ENCODE measurements around the gene CTSC.

The CTSC gene

DNA sequence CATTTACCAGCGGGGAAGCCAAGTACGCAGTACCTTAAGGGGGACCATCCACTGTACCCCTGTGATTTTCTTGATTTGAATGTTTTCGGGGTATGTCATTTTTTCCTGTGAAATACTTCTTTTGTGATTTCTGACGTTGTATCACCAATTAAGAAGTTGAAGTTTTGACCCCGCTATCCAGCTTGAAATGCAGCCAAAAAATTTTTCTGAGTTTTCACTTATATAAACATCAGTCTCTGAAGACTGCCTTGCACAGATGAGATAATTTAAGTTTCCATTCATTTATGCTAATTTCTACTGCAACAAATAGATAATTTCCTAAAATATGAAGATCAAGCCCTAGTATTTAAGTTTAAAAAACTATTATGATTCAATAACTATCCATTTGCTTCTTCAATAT lies 20.0 kb downstream of the CTSC start:
- DNase-seq (ENCODE audit: low read depth) = no peak

DNA sequence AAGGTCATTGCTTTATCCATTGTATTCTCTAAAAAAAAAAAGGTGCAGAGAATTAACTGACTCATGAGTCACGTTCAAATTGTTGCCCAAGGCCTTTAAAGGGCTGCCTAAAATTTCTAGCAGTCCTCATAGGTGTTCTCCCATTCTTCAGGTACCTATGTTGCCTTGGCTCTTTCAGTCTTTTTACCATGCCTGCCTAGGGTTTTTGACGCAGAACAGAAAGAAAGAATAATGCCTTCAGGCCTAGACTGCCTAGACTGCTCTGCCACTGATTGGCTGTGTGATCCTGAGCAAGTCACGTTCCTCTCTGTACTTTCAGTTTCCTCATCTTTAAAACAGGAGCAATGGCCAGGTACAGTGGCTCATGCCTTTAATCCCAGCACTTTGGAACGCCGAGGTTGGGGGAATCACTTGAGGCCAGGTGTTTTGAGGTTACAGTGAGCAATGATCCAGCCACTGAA lies 21.5 kb downstream of the CTSC start:
- no peak for DNase-seq (ENCODE audit: low read depth)

DNA sequence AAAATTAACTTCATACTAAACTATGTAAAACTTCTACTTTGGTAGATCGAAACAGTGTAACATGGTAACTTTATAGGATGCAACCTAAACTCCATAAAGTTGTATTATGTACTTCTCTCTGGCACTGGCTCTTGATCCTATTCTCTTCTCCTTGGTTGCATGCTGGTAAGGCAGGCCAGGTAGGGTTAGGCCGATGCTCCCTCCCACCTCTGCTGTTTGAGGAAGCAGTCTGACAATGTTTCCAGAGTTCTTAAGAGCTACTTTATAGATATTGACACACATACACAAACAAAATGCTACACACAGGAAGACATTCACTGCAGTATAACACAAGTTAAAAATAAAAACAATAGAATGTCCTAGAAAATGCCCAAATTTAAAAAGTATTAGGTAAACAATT lies 22.5 kb downstream of the CTSC start:
- no peak for DNase-seq (ENCODE audit: low read depth)

DNA sequence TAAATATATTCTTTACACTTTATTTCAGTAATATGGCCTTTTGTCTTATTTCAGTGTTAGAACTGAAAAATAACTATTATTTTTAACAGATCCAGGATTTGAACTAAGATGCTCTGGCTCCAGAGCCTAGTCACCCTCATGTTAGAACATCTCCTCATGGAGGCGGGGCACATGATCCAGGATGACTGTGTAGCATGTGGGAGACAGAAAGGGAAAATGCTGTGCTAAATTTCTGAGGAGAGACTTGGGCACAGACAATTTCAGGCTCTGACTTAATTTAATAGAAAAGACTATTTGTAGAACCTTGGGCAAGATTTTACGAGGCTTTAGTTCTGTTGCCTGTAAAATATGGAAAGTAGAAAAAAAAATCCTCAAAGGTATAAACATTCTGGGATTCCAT lies 24.1 kb downstream of the CTSC start:
- no peak for DNase-seq (ENCODE audit: low read depth)

DNA sequence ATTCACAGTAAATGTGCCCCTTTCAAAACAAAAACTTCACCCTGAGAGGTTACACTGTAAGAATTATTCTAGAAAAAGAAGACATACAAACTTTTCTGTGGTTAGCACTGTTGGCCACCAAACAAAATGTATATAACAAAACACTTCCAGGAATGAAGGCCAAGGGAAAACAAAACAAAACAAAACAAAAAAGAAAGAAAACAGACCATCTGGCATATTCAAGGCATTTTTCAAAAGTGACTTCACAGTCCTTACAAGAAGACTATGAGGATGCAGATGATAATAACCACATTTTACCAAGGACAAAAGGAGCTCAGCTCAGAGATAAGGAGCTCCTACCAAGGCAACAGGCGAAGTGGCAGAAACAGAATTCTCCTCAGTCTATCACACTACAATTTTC lies 24.9 kb downstream of the CTSC start:
- DNase-seq (ENCODE audit: low read depth) = no peak

DNA sequence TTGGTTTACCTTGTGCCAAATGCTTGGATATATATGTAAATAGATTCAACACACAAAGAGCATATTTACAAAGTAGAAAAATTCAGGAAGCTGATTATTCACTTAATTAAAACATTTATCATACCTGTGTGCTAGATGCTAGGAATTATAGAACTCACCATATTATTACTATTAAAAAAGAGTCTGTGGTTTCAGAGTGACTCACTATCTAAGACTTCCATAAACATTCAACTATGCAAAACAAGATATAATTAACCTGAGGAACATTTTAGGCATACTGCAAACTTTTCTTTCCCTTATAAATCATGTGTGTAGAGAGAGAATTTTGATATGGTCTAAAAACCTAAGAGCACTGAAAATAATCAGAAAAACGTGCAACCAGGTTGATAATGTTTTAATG lies 27.3 kb downstream of the CTSC start:
- no peak for DNase-seq (ENCODE audit: low read depth)

DNA sequence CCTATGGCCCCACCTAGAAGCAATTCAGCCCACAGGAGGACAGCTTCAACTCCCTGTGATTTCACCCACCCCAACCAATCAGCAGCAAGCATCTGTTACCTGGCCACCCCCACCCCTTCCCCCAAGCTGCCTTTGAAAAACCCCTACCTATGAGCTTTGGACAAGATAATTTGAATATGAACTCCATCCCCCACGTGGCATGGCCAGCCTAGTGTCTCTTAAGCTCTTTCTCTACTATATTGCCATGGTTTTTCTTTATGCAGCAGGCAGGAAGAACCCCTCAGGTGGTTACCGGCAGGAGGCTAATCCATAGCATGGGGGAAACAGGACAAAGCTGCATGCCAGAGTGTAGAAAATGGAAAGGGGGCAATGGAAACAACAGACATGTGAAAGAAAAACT lies 29.0 kb downstream of the CTSC start:
- DNase-seq (ENCODE audit: low read depth) = no peak

DNA sequence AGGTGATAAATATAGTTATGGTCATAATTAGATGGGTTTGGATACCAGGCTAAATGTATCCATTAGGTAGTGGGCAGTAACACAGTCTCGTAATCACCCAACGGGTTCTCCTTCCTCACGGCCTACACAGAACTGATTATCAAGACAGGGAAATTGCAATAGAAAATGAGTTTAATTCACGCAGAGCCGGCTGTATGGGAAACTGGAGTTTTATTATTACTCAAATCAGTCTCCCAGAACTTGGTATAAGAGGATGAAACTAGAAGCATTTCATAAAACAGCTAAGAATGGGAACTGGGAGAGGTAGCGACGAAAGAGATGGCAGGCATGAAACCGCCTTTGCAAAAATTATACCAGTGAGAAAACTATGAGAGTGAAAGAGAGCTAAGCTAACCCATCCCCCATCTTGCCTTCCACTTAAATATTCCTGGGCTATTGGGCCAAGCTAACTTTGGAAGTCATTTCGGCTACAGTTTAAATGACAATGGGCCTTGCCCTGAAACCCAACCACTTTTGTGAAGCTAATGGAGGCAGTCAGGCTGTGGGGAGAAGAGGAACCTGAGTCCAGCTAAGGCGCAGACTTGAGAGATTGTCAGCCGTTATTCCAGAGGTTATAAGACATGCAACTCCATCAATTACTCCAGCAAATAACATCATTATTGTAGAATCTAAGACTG lies 29.6 kb downstream of the CTSC start:
- no peak for DNase-seq (ENCODE audit: low read depth)

DNA sequence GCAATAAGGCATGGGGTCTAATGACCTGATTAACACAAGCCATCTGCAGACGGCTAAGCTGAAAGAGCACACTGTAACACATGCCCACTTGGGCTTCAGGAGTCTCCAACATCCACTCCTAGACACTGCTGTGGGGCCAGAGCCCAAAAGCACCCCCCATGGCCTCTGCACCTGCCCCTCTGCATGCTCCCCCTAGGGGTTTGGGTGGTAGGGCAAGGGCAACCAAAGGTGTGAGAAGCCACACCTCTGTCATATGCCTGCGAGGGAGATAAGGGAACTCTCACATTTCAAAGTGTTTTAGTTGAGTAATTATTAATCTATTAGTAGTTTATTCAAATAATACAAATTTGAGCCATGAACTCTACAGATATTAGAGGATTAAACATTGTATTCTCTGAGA lies 30.8 kb downstream of the CTSC start:
- no peak for DNase-seq (ENCODE audit: low read depth)

DNA sequence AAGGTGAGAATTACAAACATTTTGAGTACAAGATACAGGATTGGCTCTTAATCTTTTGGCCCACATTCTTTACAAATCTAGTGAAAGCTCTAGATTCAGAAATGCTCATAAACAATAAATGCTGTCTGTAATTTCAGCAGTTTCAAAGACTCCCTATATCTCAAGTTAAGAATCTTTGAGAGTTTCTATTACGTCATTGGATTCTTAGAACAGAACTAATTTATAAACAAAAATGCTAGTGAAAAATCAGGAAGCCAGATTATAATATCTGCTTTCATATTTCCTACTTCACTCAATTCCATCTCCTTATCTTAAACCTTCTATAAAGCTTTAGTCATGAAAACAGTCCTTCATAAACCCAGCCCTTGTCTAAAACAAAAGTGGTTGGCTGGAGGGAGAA lies 32.1 kb downstream of the CTSC start:
- no peak for DNase-seq (ENCODE audit: low read depth)

DNA sequence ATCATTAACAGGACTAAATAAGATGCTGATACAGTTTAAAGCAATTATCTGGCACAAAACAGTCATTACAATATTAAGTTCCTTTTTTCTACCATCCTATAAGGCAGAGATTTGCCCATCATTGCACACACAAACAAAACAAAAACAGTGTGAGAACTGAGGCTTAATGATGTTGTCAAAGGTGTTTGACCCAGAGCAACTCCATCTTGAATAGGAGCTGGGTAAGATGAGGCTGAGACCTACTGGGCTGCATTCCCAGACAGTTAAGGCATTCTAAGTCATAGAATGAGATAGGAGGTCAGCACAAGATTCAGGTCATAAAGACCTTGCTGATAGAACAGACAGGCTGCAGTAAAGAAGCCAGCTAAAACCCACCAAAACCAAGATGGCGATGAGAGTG lies 33.2 kb downstream of the CTSC start:
- DNase-seq (ENCODE audit: low read depth) = no peak

DNA sequence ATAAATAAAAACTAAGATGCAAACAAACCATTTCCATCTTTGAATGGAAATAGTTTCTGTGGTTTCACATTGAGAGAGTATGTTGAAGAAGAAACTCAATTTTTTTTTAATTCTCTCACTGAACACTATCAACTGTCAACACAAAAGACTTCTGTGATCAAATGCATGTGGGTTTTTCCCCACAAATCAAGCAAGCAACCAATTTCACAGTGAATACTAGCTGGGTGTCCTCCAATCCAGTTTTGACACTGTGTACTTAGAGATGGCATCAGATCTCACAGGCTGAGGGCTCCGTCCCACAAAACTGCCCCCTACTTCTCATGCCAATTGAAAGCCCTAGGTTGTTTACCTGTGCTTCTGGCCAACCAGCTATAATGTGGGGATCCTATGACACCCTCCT lies 34.5 kb downstream of the CTSC start:
- no peak for DNase-seq (ENCODE audit: low read depth)

DNA sequence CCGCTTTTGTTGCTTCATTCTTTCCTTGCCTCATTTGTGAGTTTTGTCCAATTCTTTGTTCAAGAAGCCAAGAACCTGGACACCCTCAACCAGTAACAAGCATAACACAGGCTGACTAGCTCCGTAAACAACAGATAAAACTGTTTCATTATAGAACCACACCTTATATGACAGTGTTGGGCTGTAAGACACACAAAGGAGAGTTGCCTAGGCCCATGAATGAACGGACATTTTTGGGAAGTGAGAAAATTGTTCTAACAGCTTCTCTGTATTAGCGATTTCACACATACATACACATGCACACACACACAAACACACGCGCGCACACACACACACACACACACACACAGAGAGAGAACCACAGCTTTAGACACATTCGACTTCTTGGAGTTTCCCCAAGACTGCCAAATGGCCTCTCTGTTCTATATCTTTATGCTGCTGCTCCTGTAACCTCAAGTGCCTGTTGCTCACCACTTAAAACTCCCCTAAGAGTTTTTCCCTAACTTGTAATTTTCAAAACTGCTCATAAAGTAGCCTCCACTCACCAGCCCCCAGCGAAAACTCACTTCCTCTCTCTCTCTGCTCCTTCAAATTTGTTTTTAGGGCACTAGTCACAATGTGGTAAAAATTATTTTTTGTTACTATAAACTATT lies 35.9 kb downstream of the CTSC start:
- no peak for DNase-seq (ENCODE audit: low read depth)

DNA sequence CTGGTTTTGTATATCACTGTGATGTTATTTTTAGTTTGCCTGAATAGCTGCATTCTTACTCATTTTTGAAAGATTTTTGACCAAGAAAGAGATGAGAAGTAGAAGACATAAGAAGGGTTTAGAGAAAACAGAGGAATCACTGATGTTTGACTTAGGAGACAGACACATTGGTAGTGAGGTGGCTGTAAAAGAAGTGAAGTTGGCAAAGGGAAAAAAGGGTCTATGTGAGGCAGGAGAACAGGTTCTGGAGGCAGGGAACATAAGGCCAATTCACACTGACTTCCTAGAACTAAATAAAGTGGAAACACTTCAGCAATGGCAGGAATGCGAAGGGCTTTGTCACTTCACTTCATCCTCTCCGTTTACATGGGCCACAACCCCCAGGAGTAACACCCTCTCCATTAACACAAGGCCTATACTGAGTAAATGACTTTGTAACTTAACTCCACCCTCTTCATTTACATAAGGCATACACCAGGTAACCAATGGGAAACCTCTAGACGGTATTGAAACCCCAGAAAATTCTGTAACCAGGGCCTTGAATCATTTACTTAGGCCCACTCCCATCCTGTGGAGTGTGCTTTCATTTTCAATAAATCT lies 36.5 kb downstream of the CTSC start:
- DNase-seq (ENCODE audit: low read depth) = no peak

DNA sequence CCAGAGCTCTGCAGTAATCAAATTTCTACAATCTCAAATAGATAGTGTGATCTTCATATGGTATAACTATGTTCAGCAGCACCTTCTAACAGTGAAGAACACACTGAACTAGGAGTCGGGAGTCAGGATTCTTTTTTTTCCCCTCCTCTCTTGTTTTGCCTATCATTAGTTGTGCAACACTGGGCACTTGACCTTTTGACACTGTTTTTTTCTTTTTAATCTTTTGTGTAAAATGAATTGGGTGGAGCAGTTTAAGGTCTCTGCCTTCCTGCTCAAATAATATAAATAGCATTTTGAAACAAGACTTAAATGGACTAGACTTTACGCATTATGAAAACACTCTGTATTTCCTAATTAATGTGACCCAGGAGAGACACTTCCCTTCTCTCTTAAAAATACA lies 39.7 kb downstream of the CTSC start:
- no peak for DNase-seq (ENCODE audit: low read depth)

DNA sequence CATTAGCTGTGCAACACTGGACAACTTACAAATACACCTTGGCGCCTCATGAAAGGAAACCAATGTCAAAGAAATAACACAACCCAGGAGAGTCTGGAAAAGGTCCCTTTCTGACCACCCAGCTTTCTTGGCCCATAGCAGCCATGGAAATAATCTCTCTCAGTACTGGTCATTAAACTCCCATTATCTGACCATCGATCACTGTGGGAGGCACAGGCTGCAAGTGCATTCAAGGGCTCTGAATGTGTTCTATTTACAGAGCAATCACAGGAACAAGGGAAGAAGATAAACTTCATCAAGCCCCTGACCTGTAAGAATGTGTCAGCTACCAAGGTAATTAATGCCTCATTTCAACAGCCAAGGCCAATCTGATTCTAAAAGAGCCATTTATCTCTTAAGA lies 40.1 kb downstream of the CTSC start:
- DNase-seq (ENCODE audit: low read depth) = no peak

DNA sequence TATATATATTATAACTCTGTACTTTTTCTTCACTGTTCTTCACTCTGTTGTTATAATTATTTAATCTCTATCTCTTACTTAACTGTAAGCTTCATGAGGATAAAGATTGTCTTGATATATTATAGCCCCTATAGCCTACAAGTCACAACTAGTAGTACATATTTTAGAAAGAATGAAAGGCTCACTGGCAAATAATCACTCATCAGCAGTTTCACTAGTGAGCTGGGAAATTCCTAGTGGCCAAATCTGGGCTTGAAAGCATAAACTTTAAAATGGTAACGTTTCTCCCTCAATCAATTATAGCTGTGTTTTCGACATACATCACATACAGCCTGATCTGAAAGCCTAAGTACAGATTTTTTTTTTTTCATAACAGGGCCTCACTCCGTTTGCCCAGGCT lies 42.5 kb downstream of the CTSC start:
- no peak for DNase-seq (ENCODE audit: low read depth)

DNA sequence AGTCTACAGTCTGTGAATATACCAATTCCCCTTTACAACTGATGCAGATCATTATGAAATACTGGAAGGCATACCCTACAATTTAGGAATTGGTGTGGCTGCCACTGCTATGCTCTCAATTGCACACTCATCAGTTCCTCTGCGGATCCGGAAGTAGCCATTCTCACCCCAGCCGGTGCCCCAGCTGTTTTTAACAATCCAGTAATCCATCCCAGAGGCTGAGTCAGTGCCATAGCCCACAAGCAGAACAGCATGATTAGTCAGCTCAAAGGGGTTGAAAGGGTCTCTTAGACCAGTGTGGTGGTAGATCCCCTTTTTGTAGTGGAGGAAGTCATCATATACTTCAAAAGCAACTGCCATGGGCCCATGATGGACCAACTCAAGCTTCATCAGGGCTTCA lies 43.6 kb downstream of the CTSC start:
- DNase-seq (ENCODE audit: low read depth) = no peak

DNA sequence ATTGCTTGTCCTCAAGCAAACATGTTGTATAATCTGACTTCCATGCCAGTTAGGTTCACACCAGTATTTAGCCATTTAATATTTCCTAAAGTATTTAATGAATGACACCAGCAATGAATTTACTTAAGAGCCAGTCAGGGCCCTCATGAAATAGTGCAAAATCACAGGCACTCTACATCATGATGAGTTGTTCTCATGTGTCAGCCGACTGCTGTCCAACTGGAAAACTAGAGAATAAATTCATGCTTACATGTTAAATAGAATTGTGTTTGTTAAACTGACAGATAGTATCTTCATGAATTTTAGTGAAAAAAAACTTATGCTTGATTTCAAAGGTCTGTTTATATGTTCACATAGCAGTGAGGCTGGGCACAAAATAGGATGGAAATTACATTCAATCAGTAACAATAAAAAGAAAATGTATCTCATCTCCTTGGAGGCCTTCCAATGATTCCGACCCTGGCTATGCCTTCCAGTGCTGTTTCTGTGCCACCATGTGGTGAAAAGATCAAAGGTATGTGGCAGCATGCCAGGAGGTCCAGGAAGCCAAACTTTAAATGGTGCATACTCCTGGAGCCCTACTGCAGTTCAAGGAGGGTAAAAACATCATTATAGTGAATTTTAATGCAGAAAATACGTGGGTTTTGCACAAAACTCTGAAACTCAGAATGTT lies 45.2 kb downstream of the CTSC start:
- no peak for DNase-seq (ENCODE audit: low read depth)

DNA sequence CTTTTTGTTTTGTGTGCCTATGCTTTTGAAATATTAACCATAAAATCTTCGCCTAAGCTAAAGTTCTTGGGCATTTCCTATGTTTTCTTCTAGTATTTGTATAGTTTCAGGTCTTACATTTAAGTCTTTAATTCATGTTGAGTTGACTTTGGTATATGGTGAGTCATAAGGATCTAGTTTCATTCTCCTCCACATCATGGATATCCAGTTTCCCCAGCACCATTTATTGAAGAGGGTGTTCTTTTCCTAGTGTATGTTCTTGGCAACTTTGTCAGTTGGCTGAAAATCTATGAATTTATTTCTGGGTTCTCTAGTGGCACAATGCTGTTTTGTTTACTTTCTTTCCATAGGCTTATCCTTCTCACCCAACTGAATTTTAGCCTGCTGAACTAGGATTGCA lies 49.0 kb downstream of the CTSC start:
- no peak for DNase-seq (ENCODE audit: low read depth)

DNA sequence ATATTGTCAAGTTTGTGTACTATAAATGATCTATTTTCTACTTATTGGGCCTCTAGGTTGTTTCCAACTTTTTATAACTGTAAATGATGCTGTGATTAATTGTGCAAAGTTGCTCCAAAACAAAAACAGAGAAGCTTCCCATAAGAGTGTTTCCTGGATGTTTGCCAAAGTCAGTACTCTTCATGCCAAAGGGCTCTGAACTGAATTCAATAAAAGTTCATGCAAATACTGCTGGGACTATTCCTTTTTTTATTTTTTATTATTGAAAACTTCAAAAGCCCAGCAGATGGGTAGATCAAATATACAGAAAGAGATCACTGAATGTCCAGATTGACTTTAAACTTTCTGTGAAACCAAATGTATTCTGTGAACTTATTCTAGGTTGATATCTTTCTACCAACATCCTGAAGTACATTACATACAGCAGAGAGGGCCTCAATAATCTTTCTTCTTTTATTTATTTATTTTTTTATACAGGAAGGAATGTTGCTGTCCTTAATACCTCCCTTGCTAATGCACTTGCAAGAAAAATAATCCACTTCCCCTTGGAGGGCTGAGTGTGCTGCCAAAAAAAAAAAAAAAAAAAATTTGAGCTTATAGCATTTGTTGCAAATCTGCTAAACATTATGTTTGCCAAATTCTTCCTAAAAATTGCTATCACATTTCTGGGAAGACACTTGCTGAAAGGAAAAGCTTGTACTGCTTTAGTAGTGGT lies 53.0 kb downstream of the CTSC start:
- DNase-seq (ENCODE audit: low read depth) = no peak

DNA sequence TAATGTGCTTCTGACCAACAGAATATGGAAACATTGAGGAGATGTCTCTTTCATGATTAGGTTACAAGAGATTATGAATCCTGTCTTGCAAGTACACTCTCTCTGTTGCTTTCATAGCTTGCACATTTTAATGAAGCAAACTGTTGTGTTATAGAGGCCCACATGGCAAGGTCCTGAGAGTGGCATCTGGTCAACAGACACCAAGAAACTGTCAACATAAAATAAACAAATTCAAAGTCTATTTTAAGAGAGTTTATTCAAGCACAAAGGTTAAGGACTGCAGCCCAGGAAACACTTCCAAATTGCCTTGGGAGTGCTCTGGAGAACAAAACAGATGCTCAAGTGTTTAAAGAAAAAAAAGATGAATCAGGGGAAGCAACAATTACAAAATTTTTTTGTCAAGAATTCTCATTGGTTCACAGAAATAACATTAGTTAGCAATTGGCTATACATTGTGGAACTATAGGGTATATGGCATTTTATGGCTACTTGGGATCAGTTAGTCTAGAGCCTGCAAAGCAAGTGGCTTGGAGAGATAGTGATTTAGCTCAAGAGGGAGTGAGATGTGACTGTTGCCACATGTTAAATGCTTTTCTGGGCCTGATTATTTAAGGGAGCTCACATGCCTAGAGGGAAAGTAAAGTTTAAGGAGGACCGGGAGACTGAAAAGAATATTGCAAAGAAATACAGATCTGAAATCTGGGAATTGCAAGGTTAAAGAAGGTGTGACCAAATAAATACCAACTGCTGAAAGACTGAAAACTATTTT lies 54.6 kb downstream of the CTSC start:
- no peak for DNase-seq (ENCODE audit: low read depth)
